Nephron progenitor cell (in vitro differentiated cells): ENCODE data around the gene SHLD3.
"Not testable (repeated sequence)": the region's sequence is repeated elsewhere in the genome, so short reads cannot be mapped to it uniquely, and the experiment has no call there.

Experiments
- DNase-seq: peaks from one replicate; pipeline ENCODE4 v3.0.0; 2021
- H3K27ac Mint-ChIP-seq: 2 replicates; pipeline ENCODE4 v1.8.0; 2021; ENCODE audit warnings: mild to moderate bottlenecking, moderate library complexity, mixed read lengths
- H3K27me3 Mint-ChIP-seq: 2 replicates; pipeline ENCODE4 v1.8.0; 2021; ENCODE audit warnings: mild to moderate bottlenecking, low read depth, mixed read lengths; ENCODE audit not compliant: poor library complexity
- H3K36me3 Mint-ChIP-seq: 2 replicates; pipeline ENCODE4 v1.8.0; 2021; ENCODE audit warnings: low read depth, mixed read lengths
- H3K4me1 Mint-ChIP-seq: 2 replicates; pipeline ENCODE4 v1.8.0; 2021; ENCODE audit warnings: mixed read lengths
- H3K4me3 Mint-ChIP-seq: 2 replicates; pipeline ENCODE4 v1.8.0; 2021; ENCODE audit warnings: mild to moderate bottlenecking, moderate library complexity, mixed read lengths
- H3K9me3 Mint-ChIP-seq: 2 replicates; pipeline ENCODE4 v1.8.0; 2021; ENCODE audit warnings: mild to moderate bottlenecking, moderate library complexity, mixed read lengths
- TF ChIP-seq, protein P1 (sequence below): fragments of 200-600 bp; sonication (generic); IDR thresholded peaks from 2 replicates; pipeline ENCODE4 v1.5.0; 2021; ENCODE audit warnings: antibody characterized with exemption

The SHLD3 gene, protein sequence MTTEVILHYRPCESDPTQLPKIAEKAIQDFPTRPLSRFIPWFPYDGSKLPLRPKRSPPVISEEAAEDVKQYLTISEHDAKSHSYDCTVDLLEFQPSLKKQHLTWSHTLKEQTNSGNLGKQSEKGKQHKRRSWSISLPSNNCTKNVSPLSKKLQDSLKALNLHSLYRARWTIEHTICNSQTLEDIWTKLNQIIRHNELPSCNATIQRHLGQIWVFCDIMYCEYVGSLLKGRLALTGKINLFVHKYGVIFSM

DNA sequence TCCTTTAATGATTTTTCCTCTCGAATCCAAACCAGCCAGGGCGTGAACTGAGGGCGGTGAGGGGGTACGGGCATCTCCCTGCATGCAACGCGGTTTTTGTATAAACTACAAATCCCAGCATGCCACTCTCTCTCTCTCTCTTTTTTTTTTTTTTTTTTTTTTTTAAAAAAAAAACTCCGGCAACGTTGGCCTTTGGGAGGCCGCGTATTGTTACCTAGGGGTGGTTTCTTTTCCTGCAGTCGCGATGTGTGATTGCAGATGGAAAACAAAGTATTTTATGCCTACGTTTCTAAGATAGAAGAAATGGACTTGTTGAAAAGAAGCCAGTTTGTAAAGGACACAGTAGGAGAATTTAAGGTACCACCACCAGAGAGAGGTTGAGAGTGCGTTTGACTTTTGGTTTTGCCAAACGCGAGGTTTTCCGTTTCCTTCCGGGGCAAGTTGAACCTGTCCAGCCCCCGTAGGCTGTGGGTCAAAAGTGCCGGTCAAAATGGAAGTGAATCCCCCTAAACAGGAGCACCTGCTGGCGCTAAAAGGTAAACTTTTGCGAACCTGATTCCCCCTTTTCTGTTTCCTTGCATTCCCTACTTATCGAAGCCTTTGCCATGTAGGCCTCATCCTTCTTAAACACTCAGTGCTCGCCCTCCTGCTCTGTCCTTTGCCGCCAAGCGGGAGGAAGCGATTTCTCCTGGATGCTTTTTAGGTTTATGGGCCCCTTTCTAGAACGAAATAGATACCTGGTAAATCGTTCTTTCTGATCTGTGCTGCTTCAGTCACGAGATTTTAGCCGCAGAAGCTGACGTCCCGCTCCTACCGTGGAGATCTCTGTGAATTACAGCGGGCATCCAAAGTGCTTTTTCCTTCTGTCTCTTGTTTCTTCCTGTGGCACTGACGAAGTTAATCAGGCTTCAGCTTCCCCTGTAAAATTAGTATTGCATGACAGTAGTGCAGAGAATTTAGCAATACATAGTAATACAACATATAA is at the start of gene SHLD3, which contains the start of gene TRAPPC13:
TSS of gene SHLD3 (plus strand) at position 457 of the 985 bp plus-strand sequence. CDS start 4,561 bp downstream, outside the sequence.
TSS of gene TRAPPC13 (plus strand) at position 457 of the 985 bp plus-strand sequence. CDS start at position 491, 34 bp downstream.
- TF ChIP-seq, protein P1, sequence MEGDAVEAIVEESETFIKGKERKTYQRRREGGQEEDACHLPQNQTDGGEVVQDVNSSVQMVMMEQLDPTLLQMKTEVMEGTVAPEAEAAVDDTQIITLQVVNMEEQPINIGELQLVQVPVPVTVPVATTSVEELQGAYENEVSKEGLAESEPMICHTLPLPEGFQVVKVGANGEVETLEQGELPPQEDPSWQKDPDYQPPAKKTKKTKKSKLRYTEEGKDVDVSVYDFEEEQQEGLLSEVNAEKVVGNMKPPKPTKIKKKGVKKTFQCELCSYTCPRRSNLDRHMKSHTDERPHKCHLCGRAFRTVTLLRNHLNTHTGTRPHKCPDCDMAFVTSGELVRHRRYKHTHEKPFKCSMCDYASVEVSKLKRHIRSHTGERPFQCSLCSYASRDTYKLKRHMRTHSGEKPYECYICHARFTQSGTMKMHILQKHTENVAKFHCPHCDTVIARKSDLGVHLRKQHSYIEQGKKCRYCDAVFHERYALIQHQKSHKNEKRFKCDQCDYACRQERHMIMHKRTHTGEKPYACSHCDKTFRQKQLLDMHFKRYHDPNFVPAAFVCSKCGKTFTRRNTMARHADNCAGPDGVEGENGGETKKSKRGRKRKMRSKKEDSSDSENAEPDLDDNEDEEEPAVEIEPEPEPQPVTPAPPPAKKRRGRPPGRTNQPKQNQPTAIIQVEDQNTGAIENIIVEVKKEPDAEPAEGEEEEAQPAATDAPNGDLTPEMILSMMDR = no peak
- H3K4me1 Mint-ChIP-seq = peaks cover 33% of the 10 kb centered on the region
- peaks cover 16% of the 10 kb centered on the region for H3K36me3 Mint-ChIP-seq
- peak within 1 kb of the TSS; percentile 98 for H3K4me3 Mint-ChIP-seq
- DNase-seq = peak; percentile 71
- peak within 1 kb of the TSS; percentile 99 for H3K27ac Mint-ChIP-seq
- H3K9me3 Mint-ChIP-seq = no peaks in the 10 kb centered on the region
- no peaks in the 10 kb centered on the region for H3K27me3 Mint-ChIP-seq

DNA sequence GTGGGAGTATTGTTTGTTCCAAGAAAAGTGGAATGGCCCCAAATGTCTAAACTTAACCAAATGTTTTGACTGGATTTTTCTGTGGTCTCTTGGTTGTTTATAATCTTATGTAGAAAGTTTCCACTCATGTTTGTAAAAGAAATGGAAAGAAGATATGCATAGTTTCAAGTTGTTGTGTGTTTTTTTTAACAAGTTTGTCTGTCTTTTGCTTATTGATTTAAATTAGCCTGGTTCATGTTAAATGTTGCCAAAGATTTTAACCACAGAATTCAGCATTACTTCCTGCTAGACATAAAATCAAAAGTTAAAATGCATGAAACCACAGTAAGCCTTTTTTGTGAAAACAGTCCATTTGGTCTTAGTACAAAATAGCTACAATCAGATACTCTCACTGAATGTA is 47.7 kb upstream of the SHLD3 start:
- H3K4me3 Mint-ChIP-seq = no peak overlapping the region
- no peaks in the 10 kb centered on the region for H3K4me1 Mint-ChIP-seq
- no peak for DNase-seq
- no peaks in the 10 kb centered on the region for H3K27me3 Mint-ChIP-seq
- H3K9me3 Mint-ChIP-seq = no peaks in the 10 kb centered on the region
- no peak overlapping the region for H3K27ac Mint-ChIP-seq
- TF ChIP-seq, protein P1 = no peak
- H3K36me3 Mint-ChIP-seq = peaks cover 62% of the 10 kb centered on the region

DNA sequence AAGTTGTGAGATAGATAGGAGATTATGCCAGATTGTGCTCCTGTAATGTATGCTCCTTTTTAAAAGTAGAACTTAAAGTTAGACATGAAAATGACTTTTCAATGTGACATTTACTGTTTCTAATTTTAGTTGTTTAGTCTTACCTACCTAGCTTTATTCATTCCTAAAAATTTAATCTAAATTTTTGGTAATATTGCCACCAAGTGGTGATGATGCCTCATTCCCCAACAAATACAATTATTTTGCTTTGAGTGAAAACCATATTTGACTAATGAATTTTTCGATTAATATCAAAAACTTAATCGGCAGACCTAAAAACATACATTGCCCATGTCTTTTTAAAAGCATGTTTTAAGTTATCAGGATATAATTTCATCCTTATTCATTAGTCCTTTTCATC is 36.1 kb upstream of the SHLD3 start:
- Mint-ChIP-seq H3K27ac (no peak overlapping the region), H3K9me3 (no peaks in the 10 kb centered on the region), H3K36me3 (peaks cover 30% of the 10 kb centered on the region), H3K27me3 (no peaks in the 10 kb centered on the region), H3K4me3 (no peak overlapping the region), H3K4me1 (no peaks in the 10 kb centered on the region)
- TF ChIP-seq, protein P1 = no peak
- no peak for DNase-seq

DNA sequence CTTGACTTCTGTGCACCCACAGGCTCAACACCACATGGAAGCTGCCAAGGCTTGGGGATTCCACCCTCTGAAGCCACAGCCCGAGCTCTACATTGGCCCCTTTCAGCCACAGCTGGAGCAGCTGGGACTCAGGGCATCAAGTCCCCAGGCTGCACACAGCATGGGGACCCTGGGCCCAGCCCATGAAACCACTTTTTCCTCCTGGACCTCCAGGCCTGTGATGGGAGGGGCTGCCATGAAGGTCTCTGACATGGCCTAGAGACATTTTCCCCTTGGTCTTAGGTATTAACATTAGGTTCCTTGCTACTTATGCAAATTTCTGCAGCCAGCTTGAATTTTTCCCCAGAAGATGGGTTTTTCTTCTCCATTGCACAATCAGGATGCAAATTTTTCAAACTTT is 23.1 kb upstream of the SHLD3 start:
- DNase-seq, H3K27ac Mint-ChIP-seq, H3K27me3 Mint-ChIP-seq, H3K4me3 Mint-ChIP-seq, H3K4me1 Mint-ChIP-seq: not testable (repeated sequence)
- peaks cover 36% of the 10 kb centered on the region for H3K9me3 Mint-ChIP-seq
- peaks cover 100% of the 10 kb centered on the region for H3K36me3 Mint-ChIP-seq

DNA sequence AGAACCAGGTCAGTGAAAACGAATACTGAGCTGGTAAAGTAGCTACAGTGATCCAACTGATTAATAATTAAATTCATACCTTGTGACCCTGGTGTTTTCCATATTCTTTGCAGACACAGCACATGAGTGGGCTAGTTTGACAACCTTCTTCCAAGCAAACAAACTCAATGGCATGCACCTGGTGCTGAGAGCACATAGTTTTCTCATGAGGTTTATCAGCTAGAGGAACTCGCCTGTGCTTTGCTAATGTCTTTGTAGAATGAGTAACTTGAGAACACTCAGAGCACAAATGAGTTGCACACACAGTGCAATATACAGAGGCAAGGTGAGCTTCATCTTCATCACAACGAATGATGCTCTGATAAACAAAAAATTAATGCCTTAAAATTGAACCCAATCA is 13.3 kb upstream of the SHLD3 start:
- no peaks in the 10 kb centered on the region for H3K4me1 Mint-ChIP-seq
- no peaks in the 10 kb centered on the region for H3K27me3 Mint-ChIP-seq
- TF ChIP-seq, protein P1 = no peak
- no peak overlapping the region for H3K27ac Mint-ChIP-seq
- H3K4me3 Mint-ChIP-seq = no peak overlapping the region
- DNase-seq = no peak
- H3K36me3 Mint-ChIP-seq = peaks cover 63% of the 10 kb centered on the region
- H3K9me3 Mint-ChIP-seq = no peaks in the 10 kb centered on the region

DNA sequence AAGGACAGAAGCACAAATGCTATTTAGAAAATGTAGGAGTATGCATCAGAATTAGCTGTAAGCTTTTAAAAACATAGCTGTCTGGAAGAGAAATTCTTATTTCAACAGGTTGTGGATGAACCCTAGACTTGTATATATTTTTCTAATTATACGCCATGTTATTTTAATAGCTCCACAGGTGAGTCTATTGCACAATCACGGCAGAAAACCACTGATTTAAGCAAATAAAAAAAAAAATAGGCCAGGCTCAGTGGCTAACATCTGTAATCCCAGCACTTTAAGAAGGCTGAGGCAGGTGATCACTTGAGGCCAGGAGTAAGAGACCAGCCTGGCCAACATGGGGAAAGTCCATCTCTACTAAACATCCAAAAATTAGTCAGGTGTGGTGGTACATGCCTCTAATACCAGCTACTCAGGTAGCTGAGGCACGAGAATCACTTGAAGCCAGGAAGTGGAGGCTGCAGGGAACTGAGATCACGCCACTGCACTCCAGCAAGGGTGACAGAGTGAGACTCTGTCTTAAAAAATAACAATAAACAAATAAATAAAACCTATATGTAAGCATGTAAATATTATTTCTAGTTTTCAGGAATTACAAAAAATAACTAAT is 12.4 kb upstream of the SHLD3 start:
- peaks cover 56% of the 10 kb centered on the region for H3K36me3 Mint-ChIP-seq
- DNase-seq = no peak
- TF ChIP-seq, protein P1 = no peak
- H3K9me3 Mint-ChIP-seq = no peaks in the 10 kb centered on the region
- no peaks in the 10 kb centered on the region for H3K27me3 Mint-ChIP-seq
- H3K27ac Mint-ChIP-seq = no peak overlapping the region
- H3K4me1 Mint-ChIP-seq = no peaks in the 10 kb centered on the region
- no peak overlapping the region for H3K4me3 Mint-ChIP-seq
